KMS-11 (cell line): ENCODE data around the gene TRIO.

ENCODE experiments used
- H2AFZ ChIP-seq: fragments of 200-600 bp; sonication (generic); 2 replicates; pipeline ENCODE4 v1.6.1; 2016; ENCODE audit warnings: antibody characterized with exemption, mixed run types, low read depth
- H3K27ac ChIP-seq: fragments of 200-600 bp; sonication (generic); 2 replicates; pipeline ENCODE4 v1.6.1; 2016; ENCODE audit warnings: mild to moderate bottlenecking, mixed run types
- H3K27me3 ChIP-seq: fragments of 200-600 bp; sonication (generic); 2 replicates; pipeline ENCODE4 v1.6.1; 2017; ENCODE audit warnings: mild to moderate bottlenecking, low read depth, mixed run types, moderate library complexity; ENCODE audit not compliant: insufficient read depth
- H3K36me3 ChIP-seq: fragments of 200-600 bp; sonication (generic); 2 replicates; pipeline ENCODE4 v1.6.1; 2017; ENCODE audit warnings: mild to moderate bottlenecking, mixed run types; ENCODE audit not compliant: insufficient read depth
- H3K4me1 ChIP-seq: fragments of 200-600 bp; sonication (generic); 2 replicates; pipeline ENCODE4 v1.6.1; 2016; ENCODE audit warnings: mild to moderate bottlenecking, low read depth, mixed run types; ENCODE audit not compliant: poor library complexity, severe bottlenecking
- H3K4me2 ChIP-seq: fragments of 200-600 bp; sonication (generic); 2 replicates; pipeline ENCODE4 v1.7.0; 2016; ENCODE audit warnings: mild to moderate bottlenecking, mixed run types
- H3K4me3 ChIP-seq: fragments of 200-600 bp; sonication (generic); IDR thresholded peaks from 2 replicates; pipeline ENCODE4 v1.6.1; 2017; ENCODE audit warnings: low read depth, low read length, mixed read lengths; ENCODE audit not compliant: insufficient read depth
- H3K79me2 ChIP-seq: fragments of 200-600 bp; sonication (generic); 2 replicates; pipeline ENCODE4 v1.6.1; 2016; ENCODE audit warnings: low read depth, mixed run types; ENCODE audit not compliant: insufficient read depth
- H3K9ac ChIP-seq: fragments of 200-600 bp; sonication (generic); 2 replicates; pipeline ENCODE4 v1.6.1; 2016; ENCODE audit warnings: mild to moderate bottlenecking, mixed run types
- H4K20me1 ChIP-seq: fragments of 200-600 bp; sonication (generic); 2 replicates; pipeline ENCODE4 v1.6.1; 2016; ENCODE audit warnings: mild to moderate bottlenecking, mixed run types; ENCODE audit not compliant: insufficient read depth
- TF ChIP-seq, protein P1 (sequence below): fragments of 200-600 bp; sonication (generic); conservative IDR thresholded peaks from 2 replicates; pipeline ENCODE4 v1.6.1; 2017; ENCODE audit warnings: low read depth, mild to moderate bottlenecking, antibody characterized with exemption, low read length, moderate library complexity, mixed read lengths

TRIO gene

DNA sequence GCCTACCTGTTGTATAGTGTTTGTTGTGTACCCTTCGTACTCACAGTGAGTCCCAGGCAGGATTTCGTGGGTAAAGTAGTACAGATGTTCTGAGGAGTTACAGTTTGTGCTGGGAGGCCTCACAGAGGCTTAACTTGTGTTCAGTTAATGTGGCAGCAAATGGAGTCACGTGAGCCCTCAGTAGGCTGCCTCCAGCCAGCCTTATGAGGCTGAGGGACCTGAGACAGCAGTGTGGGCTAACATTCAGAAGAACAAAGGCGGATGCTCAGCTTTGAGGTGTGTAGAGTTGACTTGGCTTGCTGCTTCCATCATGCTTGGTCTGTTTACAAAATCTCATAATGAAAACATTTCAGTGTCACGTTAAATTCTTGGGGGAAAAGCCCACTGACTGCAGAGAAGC is 118.1 kb downstream of the TRIO start:
- H3K79me2 ChIP-seq: peaks cover 94% of the 10 kb centered on the region
- H3K4me3 ChIP-seq: no peak overlapping the region
- H3K27ac ChIP-seq: no peak overlapping the region
- H3K9ac ChIP-seq: no peak overlapping the region
- no peak overlapping the region for H3K4me2 ChIP-seq
- TF ChIP-seq, protein P1, sequence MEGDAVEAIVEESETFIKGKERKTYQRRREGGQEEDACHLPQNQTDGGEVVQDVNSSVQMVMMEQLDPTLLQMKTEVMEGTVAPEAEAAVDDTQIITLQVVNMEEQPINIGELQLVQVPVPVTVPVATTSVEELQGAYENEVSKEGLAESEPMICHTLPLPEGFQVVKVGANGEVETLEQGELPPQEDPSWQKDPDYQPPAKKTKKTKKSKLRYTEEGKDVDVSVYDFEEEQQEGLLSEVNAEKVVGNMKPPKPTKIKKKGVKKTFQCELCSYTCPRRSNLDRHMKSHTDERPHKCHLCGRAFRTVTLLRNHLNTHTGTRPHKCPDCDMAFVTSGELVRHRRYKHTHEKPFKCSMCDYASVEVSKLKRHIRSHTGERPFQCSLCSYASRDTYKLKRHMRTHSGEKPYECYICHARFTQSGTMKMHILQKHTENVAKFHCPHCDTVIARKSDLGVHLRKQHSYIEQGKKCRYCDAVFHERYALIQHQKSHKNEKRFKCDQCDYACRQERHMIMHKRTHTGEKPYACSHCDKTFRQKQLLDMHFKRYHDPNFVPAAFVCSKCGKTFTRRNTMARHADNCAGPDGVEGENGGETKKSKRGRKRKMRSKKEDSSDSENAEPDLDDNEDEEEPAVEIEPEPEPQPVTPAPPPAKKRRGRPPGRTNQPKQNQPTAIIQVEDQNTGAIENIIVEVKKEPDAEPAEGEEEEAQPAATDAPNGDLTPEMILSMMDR: no peak
- no peaks in the 10 kb centered on the region for H3K27me3 ChIP-seq
- H2AFZ ChIP-seq: no peak overlapping the region
- H3K4me1 ChIP-seq: peaks cover 30% of the 10 kb centered on the region
- no peaks in the 10 kb centered on the region for H3K36me3 ChIP-seq
- H4K20me1 ChIP-seq: 0 out of 2 replicates have a peak, but pooled peaks cover 4% of the 10 kb centered on the region

- Histone ChIP-seq H3K27ac (no peak overlapping the region), H3K4me3 (no peak overlapping the region), H4K20me1 (0 out of 2 replicates have a peak, but pooled peaks cover 4% of the 10 kb centered on the region), H3K79me2 (peaks cover 92% of the 10 kb centered on the region), H3K4me2 (no peak overlapping the region), H2AFZ (no peak overlapping the region), H3K36me3 (no peaks in the 10 kb centered on the region), H3K27me3 (no peaks in the 10 kb centered on the region), H3K4me1 (peaks cover 38% of the 10 kb centered on the region), H3K9ac (no peak overlapping the region)
- TF ChIP-seq, protein P1: no peak
Observed at GRCh38 chr5:14261856-14262611, 118.9 kb downstream of the TRIO start.

- 0 out of 2 replicates have a peak, but pooled peaks cover 4% of the 10 kb centered on the region for H4K20me1 ChIP-seq
- H3K4me2 ChIP-seq: no peak overlapping the region
Observed at GRCh38 chr5:14263113-14263512, 120.0 kb downstream of the TRIO start.

DNA sequence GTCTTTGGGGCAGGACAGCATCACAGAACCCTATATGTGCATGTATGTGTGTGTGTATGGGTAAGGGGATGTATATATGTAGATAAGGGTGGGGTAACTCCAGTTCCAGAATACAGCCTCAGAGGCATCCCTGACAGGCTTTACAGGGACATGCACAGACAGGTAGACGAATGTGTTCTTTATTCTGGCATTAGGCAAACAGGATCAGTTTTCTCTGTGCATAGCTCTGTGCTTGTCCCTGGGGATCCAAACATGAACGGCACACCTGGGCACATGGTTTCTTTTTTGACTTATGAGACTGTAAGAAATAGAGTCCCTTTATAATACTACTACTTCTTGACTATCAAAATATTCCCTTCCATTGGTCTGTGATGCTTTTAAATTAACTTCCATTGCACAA is 120.6 kb downstream of the TRIO start:
- Histone ChIP-seq H3K27ac (no peak overlapping the region), H4K20me1 (0 out of 2 replicates have a peak, but pooled peaks cover 4% of the 10 kb centered on the region), H3K79me2 (peaks cover 91% of the 10 kb centered on the region), H2AFZ (no peak overlapping the region), H3K9ac (no peak overlapping the region), H3K36me3 (no peaks in the 10 kb centered on the region), H3K27me3 (no peaks in the 10 kb centered on the region), H3K4me3 (no peak overlapping the region), H3K4me1 (peaks cover 54% of the 10 kb centered on the region), H3K4me2 (no peak overlapping the region)
- TF ChIP-seq, protein P1: no peak

More at GRCh38 chr5:14263113-14263512, 120.0 kb downstream of the TRIO start:
- Histone ChIP-seq H3K36me3 (no peaks in the 10 kb centered on the region), H3K4me3 (no peak overlapping the region), H3K9ac (no peak overlapping the region), H3K4me1 (peaks cover 48% of the 10 kb centered on the region), H3K27ac (no peak overlapping the region), H3K79me2 (peaks cover 92% of the 10 kb centered on the region), H3K27me3 (no peaks in the 10 kb centered on the region), H2AFZ (no peak overlapping the region)
- TF ChIP-seq, protein P1: no peak
